Spleen (tissue), 11 donors: Measurements from ENCODE around the gene CALY. TPM values are rescaled to one million over a fixed set of nuclear protein-coding genes. Genes with fewer than 3 reads are reported as not detected.
"Not testable (repeated sequence)": the region's sequence is repeated elsewhere in the genome, so short reads cannot be mapped to it uniquely, and the experiment has no call there.

Source experiments
- DNase-seq: peaks from one replicate; pipeline ENCODE4 v3.0.0-alpha.2; 2020
- H3K27ac ChIP-seq, 8 donors: fragments of 200-600 bp; sonication (generic) in 7 of 8; 1 replicate in 4 of 8; 2 replicates in 4 of 8; pipeline versions ENCODE4 v1.5.0 to v1.8.0; 2016 to 2021; ENCODE audit warnings: inconsistent platforms in 4 of 8, mild to moderate bottlenecking in 4 of 8, moderate library complexity in 1 of 8
- H3K27me3 ChIP-seq, 7 donors: fragments of 200-600 bp; sonication (generic) in 6 of 7; replicated peaks in 1 of 7; 1 replicate in 4 of 7; 2 replicates in 3 of 7; pipeline versions ENCODE4 v1.5.0 to v1.8.0; 2016 to 2021; ENCODE audit warnings: inconsistent platforms in 3 of 7, mild to moderate bottlenecking in 1 of 7
- H3K36me3 ChIP-seq, 6 donors: fragments of 200-600 bp; sonication (generic) in 5 of 6; 1 replicate in 4 of 6; 2 replicates in 2 of 6; pipeline versions ENCODE4 v1.5.0 to v1.8.0; 2016 to 2021; ENCODE audit warnings: inconsistent platforms in 2 of 6
- H3K4me1 ChIP-seq, 6 donors: fragments of 200-600 bp; sonication (generic) in 5 of 6; 1 replicate in 3 of 6; 2 replicates in 3 of 6; pipeline versions ENCODE4 v1.5.0 to v1.8.0; 2016 to 2021; ENCODE audit warnings: inconsistent platforms in 3 of 6
- H3K4me3 ChIP-seq, 8 donors: fragments of 200-600 bp; sonication (generic) in 7 of 8; 1 replicate in 4 of 8; 2 replicates in 4 of 8; pipeline versions ENCODE4 v1.5.0 to v1.8.0; 2016 to 2021; ENCODE audit warnings: inconsistent platforms in 4 of 8, mild to moderate bottlenecking in 4 of 8, moderate library complexity in 2 of 8
- H3K9me3 ChIP-seq, 8 donors: fragments of 200-600 bp; sonication (generic) in 7 of 8; 1 replicate in 4 of 8; 2 replicates in 4 of 8; pipeline versions ENCODE4 v1.5.0 to v1.8.0; 2016 to 2021; ENCODE audit warnings: inconsistent platforms in 4 of 8
- CTCF ChIP-seq, 11 experiments: fragments of 200-600 bp in 7 of 11; fragments of 450-650 bp in 4 of 11; sonication (generic) in 4 of 11; IDR thresholded peaks in 8 of 11; conservative IDR thresholded peaks in 3 of 11; 1 replicate in 7 of 11; 2 replicates in 4 of 11; pipeline versions ENCODE4 v1.4.0 to v1.8.0; 2016 to 2021; ENCODE audit warnings: antibody characterized with exemption in 11 of 11, inconsistent platforms in 4 of 11, mild to moderate bottlenecking in 1 of 11
- POLR2A ChIP-seq, 3 donors: fragments of 450-650 bp; IDR thresholded peaks; one replicate each; pipeline ENCODE4 v1.5.1; 2017; ENCODE audit warnings: antibody characterized with exemption in 3 of 3, mild to moderate bottlenecking in 1 of 3
- POLR2AphosphoS5 ChIP-seq, 3 donors: sonication (generic); formaldehyde crosslinking; IDR thresholded peaks; one replicate each; pipeline ENCODE4 v1.5.1; 2017; ENCODE audit warnings: antibody characterized with exemption in 3 of 3
- WGBS, 5 donors: extraction: QIAGEN DNeasy Blood & Tissue Kit in 3 of 5; methylation state at CpG; one replicate each; pipeline versions ENCODE4 v1.1.5 to v1.1.7; 2013 to 2018; 5-methylcytosine and 5-hydroxymethylcytosine counted together
- intact Hi-C: fragments of 100-400 bp; cut with DNase I; formaldehyde crosslinking; loops from one replicate; pipeline ENCODE4 v1.15.0; 2023; ENCODE audit warnings: low total_unique reads
- polyA plus RNA-seq, 3 donors: library from polyadenylated mRNA; stranded (reverse); fragments of 200-250 nt; gene quantifications; one replicate each; pipeline ENCODE4 v1.2.1, GENCODE V29; 2013
- total RNA-seq, 7 donors: library from RNA; depleted of rRNA in 3 of 7; stranded (reverse); fragments of >200 nt in 3 of 7; fragmentation: NEBNext Ultra II Directional in 4 of 7; extraction: Animal tissue kit (Norgen Biotek cat#: 25700) in 4 of 7; gene quantifications; one replicate each; pipeline versions ENCODE4 v1.1.0 to v1.2.1, GENCODE V29; 2016 to 2021
- donor health status: healthy with polysubstance abuse.
- donor health status: DM: no; HTN: no; CAD: no; lungs with moderate emphysema.
- donor health status: DM: no; HTN: no; CAD: no.
- donor health status: Bipolar disorder and iron deficiency.
- donor health status: healthy.
- donor health status: DM: no; HTN: no; CAD: no.
- donor health status: DM: yes; HTN: yes; CAD: no.

CALY gene
- total and polyA plus RNA-seq, 10 donors = 0.04 to 3.4 (median 0.34) TPM; not detected in 1

DNA sequence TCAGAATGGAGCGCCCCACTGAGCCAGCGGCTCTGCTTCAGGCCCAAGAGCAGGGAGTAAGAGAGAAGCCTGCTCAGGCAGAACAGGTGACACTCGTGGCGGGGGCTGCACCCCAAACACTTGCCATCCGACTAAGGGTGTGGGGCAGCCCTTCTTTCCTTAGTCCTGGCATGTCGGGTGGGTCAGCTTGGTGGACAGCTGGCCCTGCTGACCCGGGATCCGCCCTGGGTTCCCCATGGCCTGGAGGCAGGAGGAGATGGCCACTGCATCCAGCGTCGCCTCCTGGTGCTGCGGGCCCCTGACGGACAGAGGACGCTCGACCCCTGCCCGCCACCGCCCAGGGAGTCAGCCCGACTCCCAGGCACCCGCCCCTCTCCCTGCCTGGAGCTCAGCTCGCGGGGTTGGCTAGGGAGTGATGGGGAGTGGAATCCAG lies 41.1 kb upstream of the CALY start:
- WGBS, 5 donors = 29 to 73% (median 38%) methylated on average over 6 to 20 of the region's 20 CpGs
- intact Hi-C loops = no loop called here
- peak overlapping the region in 7 of 8 donors; percentile 78 to 95 (median 92) for H3K4me3 ChIP-seq
- peak; percentile 88 for DNase-seq
- peaks cover 0 to 13% (median 0%) of the 10 kb centered on the region in 7 donors for H3K27me3 ChIP-seq
- H3K4me1 ChIP-seq = peaks cover 20 to 60% (median 48%) of the 10 kb centered on the region in 6 donors
- H3K9me3 ChIP-seq = no peaks in the 10 kb centered on the region
- peaks cover 0 to 15% (median 0%) of the 10 kb centered on the region in 6 donors for H3K36me3 ChIP-seq
- H3K27ac ChIP-seq = peak overlapping the region; percentile 54 to 91 (median 84)
- TF ChIP-seq POLR2A (IDR thresholded peaks at IDR 0.05) (no peak), CTCF (IDR thresholded peaks at IDR 0.05 in 8 of 11, conservative IDR thresholded peaks at IDR 0.05 in 3 of 11) (no peak), POLR2AphosphoS5 (IDR thresholded peaks at IDR 0.05) (no peak)

- peak overlapping the region in 2 of 8 donors; percentile 86 to 87 for H3K27ac ChIP-seq
- intact Hi-C loops = no loop called here
- no peak for TF ChIP-seq CTCF (IDR thresholded peaks at IDR 0.05 in 8 of 11, conservative IDR thresholded peaks at IDR 0.05 in 3 of 11)
- TF ChIP-seq POLR2AphosphoS5 (IDR thresholded peaks at IDR 0.05) = no peak
- peaks cover 0 to 13% (median 0%) of the 10 kb centered on the region in 7 donors for H3K27me3 ChIP-seq
- H3K9me3 ChIP-seq = no peaks in the 10 kb centered on the region
- H3K36me3 ChIP-seq = peaks cover 0 to 9% (median 0%) of the 10 kb centered on the region in 6 donors
- no peak for DNase-seq
- peaks cover 23 to 63% (median 51%) of the 10 kb centered on the region in 6 donors for H3K4me1 ChIP-seq
- peak overlapping the region in 1 of 8 donors; percentile 78 for H3K4me3 ChIP-seq
- 93 to 95% (median 94%) methylated on average over 19 to 30 of the region's 30 CpGs for WGBS, 5 donors
Observed at GRCh38 chr10:133377025-133377817, 40.5 kb upstream of the CALY start.

GRCh38 chr10:133376183-133376582 lies 39.5 kb upstream of the CALY start:
- Histone ChIP-seq H3K4me1 (peaks cover 25 to 62% (median 48%) of the 10 kb centered on the region in 6 donors), H3K27me3 (peaks cover 0 to 13% (median 0%) of the 10 kb centered on the region in 7 donors)
- H3K9me3 ChIP-seq, DNase-seq, H3K36me3 ChIP-seq, intact Hi-C loops, H3K4me3 ChIP-seq, H3K27ac ChIP-seq: not testable (repeated sequence)
- WGBS, 5 donors = 90 to 98% (median 94%) methylated on average over 5 of the region's 5 CpGs

DNA sequence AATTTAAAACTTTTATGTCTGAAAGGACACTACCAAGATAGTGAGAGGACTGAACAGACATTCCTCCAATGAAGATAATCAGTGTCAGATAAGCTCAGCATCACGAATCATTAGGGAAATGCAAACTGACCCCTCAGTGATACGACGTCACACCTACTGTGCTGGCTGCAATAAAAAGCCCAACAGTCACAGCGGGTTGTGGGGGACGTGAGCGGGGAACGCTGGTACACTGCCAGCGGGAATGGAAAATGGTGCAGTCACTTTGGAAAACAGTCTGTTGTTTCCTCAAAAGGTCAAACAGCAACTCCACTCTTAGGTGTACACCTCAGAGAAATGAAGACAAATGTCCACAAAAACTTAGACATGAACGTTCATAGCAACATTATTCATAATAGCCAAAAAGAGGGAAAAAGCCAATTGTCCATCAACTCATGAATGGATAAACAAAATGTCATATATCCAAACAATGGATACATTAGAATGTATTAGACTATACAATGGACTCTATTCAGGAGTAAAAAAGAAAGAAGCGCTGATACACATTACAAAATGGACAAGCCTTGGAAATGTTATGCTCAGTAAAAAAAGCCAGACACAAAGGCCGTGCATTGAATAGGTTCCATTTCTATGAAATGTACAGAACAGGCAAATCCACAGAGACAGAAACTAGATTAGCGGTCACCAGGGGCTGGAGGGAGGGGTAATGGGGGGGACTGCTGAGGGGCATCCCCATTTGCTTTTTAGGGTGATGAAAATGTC lies 38.8 kb upstream of the CALY start:
- TF ChIP-seq POLR2A (IDR thresholded peaks at IDR 0.05) (no peak), CTCF (IDR thresholded peaks at IDR 0.05 in 8 of 11, conservative IDR thresholded peaks at IDR 0.05 in 3 of 11) (no peak), POLR2AphosphoS5 (IDR thresholded peaks at IDR 0.05) (no peak)
- intact Hi-C loops = no loop called here
- Histone ChIP-seq H3K27me3 (peaks cover 0 to 13% (median 0%) of the 10 kb centered on the region in 7 donors), H3K9me3 (no peaks in the 10 kb centered on the region), H3K4me3 (no peak overlapping the region), H3K27ac (no peak overlapping the region), H3K36me3 (peaks cover 0 to 10% (median 3%) of the 10 kb centered on the region in 6 donors), H3K4me1 (peaks cover 19 to 55% (median 42%) of the 10 kb centered on the region in 6 donors)
- 90 to 93% (median 91%) methylated on average over 12 of the region's 12 CpGs for WGBS, 5 donors
- no peak for DNase-seq
